Dermis lymphatic vessel endothelial cell (primary cell): Measurements from ENCODE around the gene OXNAD1. TPM values are rescaled to one million over a fixed set of nuclear protein-coding genes. Genes with fewer than 3 reads are reported as not detected.

Experiments
- total RNA-seq: library from RNA; depleted of rRNA; stranded (reverse); fragments of >200 nt; gene quantifications from 2 replicates; pipeline ENCODE4 v1.2.1, GENCODE V29; 2014

Gene OXNAD1, protein sequence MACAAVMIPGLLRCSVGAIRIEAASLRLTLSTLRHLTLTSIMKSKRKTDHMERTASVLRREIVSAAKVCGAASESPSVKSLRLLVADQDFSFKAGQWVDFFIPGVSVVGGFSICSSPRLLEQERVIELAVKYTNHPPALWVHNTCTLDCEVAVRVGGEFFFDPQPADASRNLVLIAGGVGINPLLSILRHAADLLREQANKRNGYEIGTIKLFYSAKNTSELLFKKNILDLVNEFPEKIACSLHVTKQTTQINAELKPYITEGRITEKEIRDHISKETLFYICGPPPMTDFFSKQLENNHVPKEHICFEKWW
- 15.5 and 17.3 TPM in 2 replicates for total RNA-seq

DNA sequence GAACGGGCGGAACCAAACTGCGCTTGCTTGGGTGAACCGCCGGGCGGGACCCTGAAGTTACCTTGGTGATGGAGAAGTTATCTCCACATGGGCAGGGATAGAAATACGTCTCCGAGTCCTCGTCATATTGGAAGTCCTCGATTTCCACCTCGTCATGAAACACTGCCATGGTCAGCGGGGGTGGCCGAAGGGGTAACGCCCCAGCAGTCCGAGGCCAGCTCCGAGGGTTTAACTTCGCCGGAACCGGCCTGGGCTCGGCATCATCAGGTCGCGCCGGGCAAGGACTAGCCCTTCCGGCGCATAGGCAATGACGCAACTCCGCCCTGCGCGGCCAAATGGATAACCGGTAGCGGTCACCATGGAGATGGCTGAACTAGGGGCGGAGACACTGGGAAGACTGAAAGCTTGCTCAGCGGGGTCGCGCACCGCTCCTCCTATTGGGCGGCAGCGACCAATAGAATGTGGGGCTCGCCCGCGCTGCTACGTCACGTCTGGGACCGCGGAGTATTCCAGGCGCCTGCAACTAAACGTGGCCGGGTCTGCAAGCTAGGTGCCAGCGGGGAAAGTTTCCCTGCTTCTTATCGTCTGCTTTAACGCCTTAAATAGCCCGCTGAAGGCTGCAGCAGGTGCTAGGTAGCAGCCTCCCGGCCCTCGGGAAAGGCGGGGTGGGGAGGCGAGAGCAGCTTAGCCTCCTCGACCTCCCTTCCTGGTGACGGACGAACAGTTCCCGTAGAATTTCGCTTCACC, at the start of gene OXNAD1, which contains the start of gene DPH3:
TSS of gene OXNAD1 (plus strand) at position 505 of the 747 bp plus-strand sequence. CDS start 5,741 bp downstream, outside the sequence.
TSS of gene DPH3 (minus strand) at position 236 of the 747 bp plus-strand sequence. CDS start at position 169, 67 bp downstream.

Other genes with a start within 250 kb of the OXNAD1 start
- 41.0 and 82.4 TPM in 2 replicates for gene GALNT15, start 90.5 kb upstream of the OXNAD1 start, total RNA-seq
- 19.7 and 27.2 TPM in 2 replicates for gene DPH3, start 269 bp upstream of the OXNAD1 start, total RNA-seq
- gene RFTN1, start 248.5 kb downstream of the OXNAD1 start, total RNA-seq: 17.2 and 25.2 TPM in 2 replicates